H1 (cell line): ENCODE measurements around the gene PRKD1. TPM values are rescaled to one million over a fixed set of nuclear protein-coding genes. Genes with fewer than 3 reads are reported as not detected.

ENCODE experiments used
- EP300 ChIP-seq, 2 experiments: IDR thresholded peaks; 1 replicate in 1 of 2; 2 replicates in 1 of 2; pipeline ENCODE4 v1.6.1; 2011 to 2012; ENCODE audit warnings: low read depth in 2 of 2, low read length in 2 of 2, mild to moderate bottlenecking in 2 of 2, borderline replicate concordance in 1 of 2, inconsistent platforms in 1 of 2, moderate library complexity in 1 of 2
- RXRA ChIP-seq: IDR thresholded peaks from 2 replicates; pipeline ENCODE4 v1.6.1; 2011; ENCODE audit warnings: low read depth, mild to moderate bottlenecking, low read length, moderate library complexity; ENCODE audit not compliant: insufficient read depth
- polyA plus RNA-seq, 7 experiments: library from polyadenylated mRNA; depleted of rRNA in 3 of 7; stranded (reverse) in 5 of 7; unstranded in 2 of 7; fragments of >200 nt in 5 of 7; fragments of 200-250 nt in 2 of 7; gene quantifications; 1 replicate in 5 of 7; 2 replicates in 1 of 7; 4 replicates in 1 of 7; pipeline versions ENCODE4 v1.2.1 to v1.2.3, GENCODE V29; 2011 to 2013; ENCODE audit warnings: missing spikeins in 2 of 7, mixed read lengths in 2 of 7
- total RNA-seq: library from RNA; stranded (reverse); fragmentation: NEBNext Ultra II Directional; extraction: Animal tissue kit (Norgen Biotek cat#: 25700); gene quantifications from 2 replicates; pipeline ENCODE4 v1.2.1, GENCODE V29; 2021

Gene PRKD1
- total and polyA plus RNA-seq, 2 of the 8 experiments (the other 6 are each of a cell fraction or from before 2014, with no cell fraction given): 3.6 to 6.8 TPM

DNA sequence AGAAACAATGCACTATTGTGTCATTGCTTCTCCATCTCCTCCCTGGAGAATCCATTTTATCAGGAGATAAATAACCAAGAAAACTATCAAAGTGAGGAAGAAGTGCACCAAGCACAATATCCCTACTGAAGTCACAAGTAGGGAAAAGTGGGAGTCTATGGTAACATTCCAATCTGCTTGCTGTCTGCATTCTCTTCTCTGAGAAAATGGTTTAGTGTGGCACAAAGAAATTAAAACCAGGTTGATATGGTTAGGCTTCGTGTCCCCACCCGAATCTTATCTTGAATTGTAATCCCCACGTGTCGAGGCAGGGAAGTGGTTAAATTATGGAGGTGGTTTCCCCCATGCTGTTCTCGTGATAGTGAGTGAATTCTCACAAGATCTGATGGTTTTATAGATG lies 209.7 kb downstream of the PRKD1 start (continued):
- TF ChIP-seq EP300 (IDR thresholded peaks at IDR 0.05; ENCODE audit: borderline replicate concordance in 1 of 2, low read depth in 2 of 2, low read length in 2 of 2) (no peak), RXRA (no peak)
